K562 (cell line): ENCODE measurements around the gene SLC39A13. TPM values are rescaled to one million over a fixed set of nuclear protein-coding genes. Genes with fewer than 3 reads are reported as not detected.

ENCODE experiments used
- ATF7 ChIP-seq: fragments of 450-650 bp; IDR thresholded peaks from 2 replicates; pipeline ENCODE4 v1.7.1; 2014; ENCODE audit warnings: mild to moderate bottlenecking, moderate library complexity
- GABPA ChIP-seq: fragments of 200-800 bp; sonication (Bioruptor generic); conservative IDR thresholded peaks from 2 replicates; pipeline ENCODE4 v1.6.1; 2016; ENCODE audit warnings: low read depth, missing genetic modification characterization, missing compliant biosample characterization
- GTF2A2 ChIP-seq: IDR thresholded peaks from 2 replicates; pipeline ENCODE4 v1.6.1; 2016; ENCODE audit warnings: mild to moderate bottlenecking, missing genetic modification characterization, missing compliant biosample characterization
- HCFC1 ChIP-seq: IDR thresholded peaks from 2 replicates; pipeline ENCODE4 v1.6.1; 2012; ENCODE audit warnings: low read depth, low read length, improper control_type of control experiment
- HMG20B ChIP-seq: fragments of 250-450 bp; sonication (Bioruptor Pico); IDR thresholded peaks from 2 replicates; pipeline ENCODE4 v1.5.0; 2021; ENCODE audit warnings: mild to moderate bottlenecking
- KAT2B ChIP-seq: IDR thresholded peaks from one replicate; pipeline ENCODE4 v1.6.1; 2012; ENCODE audit warnings: low read depth, mild to moderate bottlenecking, control low read depth, inconsistent platforms, low read length, moderate library complexity
- MEIS2 ChIP-seq: fragments of 450-650 bp; IDR thresholded peaks from 2 replicates; pipeline ENCODE4 v1.6.1; 2014; ENCODE audit warnings: mild to moderate bottlenecking; ENCODE audit not compliant: partially characterized antibody
- MYBL2 ChIP-seq, 2 experiments: fragments of 450-650 bp in 1 of 2; sonication (generic) in 1 of 2; formaldehyde crosslinking in 1 of 2; IDR thresholded peaks; 2 replicates each; pipeline versions ENCODE4 v1.6.1 to v1.8.1; 2017 to 2022; ENCODE audit warnings: borderline replicate concordance in 1 of 2, inconsistent platforms in 1 of 2, low read depth in 1 of 2, mild to moderate bottlenecking in 1 of 2, missing genetic modification reagents in 1 of 2, moderate library complexity in 1 of 2
- NCOA2 ChIP-seq, 2 experiments: fragments of 450-650 bp; IDR thresholded peaks; 2 replicates each; pipeline ENCODE4 v1.6.1; 2018; ENCODE audit warnings: mild to moderate bottlenecking in 2 of 2, moderate library complexity in 1 of 2; ENCODE audit not compliant: partially characterized antibody in 2 of 2
- PCBP2 ChIP-seq: fragments of 200-400 bp; formaldehyde crosslinking; IDR thresholded peaks from 2 replicates; pipeline ENCODE4 v1.6.1; 2018; ENCODE audit warnings: low read length, low read depth, mild to moderate bottlenecking, moderate library complexity; ENCODE audit not compliant: poor library complexity, severe bottlenecking
- RAD21 ChIP-seq, 2 experiments: fragments of 250-450 bp in 1 of 2; fragments of 450-650 bp in 1 of 2; sonication (Bioruptor Pico) in 1 of 2; formaldehyde crosslinking in 1 of 2; IDR thresholded peaks in 1 of 2; conservative IDR thresholded peaks in 1 of 2; 2 replicates each; pipeline versions ENCODE4 v1.4.0 to v1.8.0; 2020 to 2022; ENCODE audit warnings: mild to moderate bottlenecking in 2 of 2, moderate library complexity in 1 of 2
- SMARCE1 ChIP-seq: fragments of 450-650 bp; IDR thresholded peaks from 2 replicates; pipeline ENCODE4 v1.7.1; 2016; ENCODE audit warnings: mild to moderate bottlenecking
- ZNF282 ChIP-seq: sonication (generic); formaldehyde crosslinking; IDR thresholded peaks from 2 replicates; pipeline ENCODE4 v1.8.1; 2023; ENCODE audit warnings: missing genetic modification reagents
- ZNF584 ChIP-seq: fragments of 200-800 bp; sonication (Bioruptor generic); IDR thresholded peaks from 2 replicates; pipeline ENCODE4 v1.6.1; 2016; ENCODE audit warnings: low read depth, mild to moderate bottlenecking, missing genetic modification characterization, missing compliant biosample characterization
- polyA plus RNA-seq, 8 experiments: library from polyadenylated mRNA; depleted of rRNA in 4 of 8; stranded (reverse) in 5 of 8; unstranded in 3 of 8; fragments of >200 nt; fragmentation: Nextera tagmentation in 2 of 8; fragmentation: Illumina TruSeq in 1 of 8; extraction: Ambion mirVana in 2 of 8; extraction: Trizol in 1 of 8; gene quantifications; 2 replicates each; pipeline versions ENCODE4 v1.2.1 to v1.2.3, GENCODE V29; 2011 to 2014; ENCODE audit warnings: inconsistent platforms in 1 of 8, missing spikeins in 1 of 8
- total RNA-seq, 7 experiments: library from RNA; depleted of rRNA in 6 of 7; stranded (reverse); fragments of >200 nt in 6 of 7; fragmentation: Illumina TruSeq in 2 of 7; extraction: Trizol in 2 of 7; gene quantifications; 2 replicates each; pipeline versions ENCODE4 v1.2.1 to v1.2.3, GENCODE V29; 2011 to 2021; ENCODE audit warnings: low replicate concordance in 1 of 7
- TF ChIP-seq, protein P1 (sequence below): fragments of 250-450 bp; sonication (Bioruptor Pico); IDR thresholded peaks from 2 replicates; pipeline ENCODE4 v1.4.0; 2020
- TF ChIP-seq, protein P2 (sequence below): fragments of 450-650 bp; IDR thresholded peaks from 2 replicates; pipeline ENCODE4 v1.6.1; 2018; ENCODE audit not compliant: partially characterized antibody

Gene SLC39A13
- total and polyA plus RNA-seq, 9 of the 15 experiments (the other 6 are each of a cell fraction or from before 2014, with no cell fraction given): 0.17 to 15.9 (median 3.2) TPM

DNA sequence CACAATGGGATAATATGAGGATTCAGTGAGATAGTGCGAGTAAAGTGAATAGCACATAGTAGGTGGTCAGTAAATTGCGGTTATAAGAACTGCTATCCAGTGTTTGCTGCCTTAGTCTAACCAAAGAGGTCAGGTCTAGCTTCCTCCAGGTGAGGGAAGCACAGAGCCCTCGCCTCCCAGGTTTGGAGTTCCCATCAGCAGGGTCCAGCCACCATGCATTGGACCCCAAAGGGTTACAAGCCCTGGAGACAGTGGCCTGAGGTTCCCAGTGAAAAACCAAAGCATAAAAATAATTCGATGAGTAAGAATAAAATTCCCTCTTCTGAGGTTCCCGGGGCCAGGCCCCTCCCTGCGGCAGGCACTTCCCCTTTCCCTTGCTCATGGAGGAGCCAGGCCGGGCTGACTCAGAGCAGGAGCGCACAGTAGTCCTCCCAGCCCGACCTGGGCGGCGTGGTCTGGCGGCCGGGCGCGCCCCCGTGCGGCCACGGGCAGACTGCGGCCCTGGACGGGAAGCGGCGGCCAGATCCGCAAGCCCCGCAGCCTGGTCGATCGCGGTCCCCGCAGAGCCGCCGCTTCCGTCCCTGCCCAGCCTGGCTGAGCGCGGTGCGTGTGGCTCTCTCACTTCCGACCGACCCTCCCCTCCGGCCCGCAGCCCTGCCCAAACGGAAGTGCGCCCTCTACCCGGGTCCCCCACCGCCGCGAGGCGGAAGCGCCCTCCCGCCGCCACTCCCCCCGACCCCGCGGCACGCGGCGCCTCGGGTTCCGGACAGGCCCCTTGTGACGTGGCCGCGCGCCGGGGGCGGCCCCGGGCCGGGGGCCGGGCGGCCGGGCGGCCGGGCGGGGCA, at the start of gene SLC39A13 (continued):
- TF ChIP-seq PCBP2 (no peak), SMARCE1 (peak; percentile 80; the same call in 1 of the 2 replicates), ATF7 (peak; percentile 92), HMG20B (no peak), MYBL2 (IDR thresholded peaks at IDR 0.05; ENCODE audit: low read depth) (no peak), MYBL2 (CRISPR knock-in tag; IDR thresholded peaks at IDR 0.05; ENCODE audit: borderline replicate concordance) (no peak), GABPA (peak; percentile 100), ZNF584 (CRISPR knock-in tag) (0 out of 2 replicates have a peak, but pooled peaks have one; percentile 80), NCOA2 (IDR thresholded peaks at IDR 0.05; ENCODE audit: partially characterized antibody in 2 of 2) (no peak), HCFC1 (peak; percentile 89), KAT2B (no peak), ZNF282 (CRISPR knock-in tag) (peak; percentile 76; the same call in 1 of the 2 replicates), MEIS2 (no peak), RAD21 (CRISPR knock-in tag; conservative IDR thresholded peaks at IDR 0.05 in 1 of 2, IDR thresholded peaks at IDR 0.05 in 1 of 2) (peak; percentile 98 to 99), GTF2A2 (no peak)
- TF ChIP-seq, protein P1, sequence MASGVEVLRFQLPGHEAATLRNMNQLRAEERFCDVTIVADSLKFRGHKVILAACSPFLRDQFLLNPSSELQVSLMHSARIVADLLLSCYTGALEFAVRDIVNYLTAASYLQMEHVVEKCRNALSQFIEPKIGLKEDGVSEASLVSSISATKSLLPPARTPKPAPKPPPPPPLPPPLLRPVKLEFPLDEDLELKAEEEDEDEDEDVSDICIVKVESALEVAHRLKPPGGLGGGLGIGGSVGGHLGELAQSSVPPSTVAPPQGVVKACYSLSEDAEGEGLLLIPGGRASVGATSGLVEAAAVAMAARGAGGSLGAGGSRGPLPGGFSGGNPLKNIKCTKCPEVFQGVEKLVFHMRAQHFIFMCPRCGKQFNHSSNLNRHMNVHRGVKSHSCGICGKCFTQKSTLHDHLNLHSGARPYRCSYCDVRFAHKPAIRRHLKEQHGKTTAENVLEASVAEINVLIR: peak; percentile 95
- TF ChIP-seq, protein P2, sequence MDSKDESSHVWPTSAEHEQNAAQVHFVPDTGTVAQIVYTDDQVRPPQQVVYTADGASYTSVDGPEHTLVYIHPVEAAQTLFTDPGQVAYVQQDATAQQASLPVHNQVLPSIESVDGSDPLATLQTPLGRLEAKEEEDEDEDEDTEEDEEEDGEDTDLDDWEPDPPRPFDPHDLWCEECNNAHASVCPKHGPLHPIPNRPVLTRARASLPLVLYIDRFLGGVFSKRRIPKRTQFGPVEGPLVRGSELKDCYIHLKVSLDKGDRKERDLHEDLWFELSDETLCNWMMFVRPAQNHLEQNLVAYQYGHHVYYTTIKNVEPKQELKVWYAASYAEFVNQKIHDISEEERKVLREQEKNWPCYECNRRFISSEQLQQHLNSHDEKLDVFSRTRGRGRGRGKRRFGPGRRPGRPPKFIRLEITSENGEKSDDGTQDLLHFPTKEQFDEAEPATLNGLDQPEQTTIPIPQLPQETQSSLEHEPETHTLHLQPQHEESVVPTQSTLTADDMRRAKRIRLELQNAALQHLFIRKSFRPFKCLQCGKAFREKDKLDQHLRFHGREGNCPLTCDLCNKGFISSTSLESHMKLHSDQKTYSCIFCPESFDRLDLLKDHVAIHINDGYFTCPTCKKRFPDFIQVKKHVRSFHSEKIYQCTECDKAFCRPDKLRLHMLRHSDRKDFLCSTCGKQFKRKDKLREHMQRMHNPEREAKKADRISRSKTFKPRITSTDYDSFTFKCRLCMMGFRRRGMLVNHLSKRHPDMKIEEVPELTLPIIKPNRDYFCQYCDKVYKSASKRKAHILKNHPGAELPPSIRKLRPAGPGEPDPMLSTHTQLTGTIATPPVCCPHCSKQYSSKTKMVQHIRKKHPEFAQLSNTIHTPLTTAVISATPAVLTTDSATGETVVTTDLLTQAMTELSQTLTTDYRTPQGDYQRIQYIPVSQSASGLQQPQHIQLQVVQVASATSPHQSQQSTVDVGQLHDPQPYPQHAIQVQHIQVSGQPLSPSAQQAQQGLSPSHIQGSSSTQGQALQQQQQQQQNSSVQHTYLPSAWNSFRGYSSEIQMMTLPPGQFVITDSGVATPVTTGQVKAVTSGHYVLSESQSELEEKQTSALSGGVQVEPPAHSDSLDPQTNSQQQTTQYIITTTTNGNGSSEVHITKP: peak; percentile 89
